ENCODE measurements around the gene FBXW8.

GRCh38 chr12:117064596-117064995 is 153.8 kb downstream of the FBXW8 start:
- TF ChIP-seq EZH2 (IDR thresholded peaks at IDR 0.05; ENCODE audit: borderline replicate concordance, insufficient read depth, low read depth, low read length, poor library complexity, severe bottlenecking) (no peak), CTCF (IDR thresholded peaks at IDR 0.05) (no peak)
